ENCODE measurements around the gene WDR62.

GRCh38 chr19:36106441-36106840 is 51.7 kb downstream of the WDR62 start:
- TF ChIP-seq GATA3 (IDR thresholded peaks at IDR 0.05; ENCODE audit: low read depth, low read length) (no peak), GATA2 (IDR thresholded peaks at IDR 0.05; ENCODE audit: low read depth, low read length) (no peak)
